OCI-LY7 (cell line): ENCODE results near the gene INS. TPM values are rescaled to one million over a fixed set of nuclear protein-coding genes. Genes with fewer than 3 reads are reported as not detected.

Source experiments
- BruUV-seq: library from RNA; stranded (reverse); fragments of 400-500 nt; replicated peaks from 2 replicates; lab custom pipeline; 2021; lab: Mats Ljungman, UMichigan
- CTCF ChIA-PET: fragments of 300-600 bp; sonication (Branson Sonifier 250); formaldehyde crosslinking; loops from one replicate; lab custom pipeline; 2022; ENCODE audit warnings: antibody characterized with exemption; ENCODE audit not compliant: unreplicated experiment; lab: Charles Lee
- POLR2A ChIA-PET: fragments of 300-600 bp; sonication (Branson Sonifier 250); formaldehyde crosslinking; loops from one replicate; lab custom pipeline; 2022; ENCODE audit warnings: antibody characterized with exemption; lab: Charles Lee
- DNase-seq: peaks from one replicate; pipeline ENCODE4 v3.0.0-alpha.2; 2015; ENCODE audit warnings: low spot score
- H2AFZ ChIP-seq: fragments of 200-600 bp; sonication (generic), shearing (Covaris generic); 2 replicates; pipeline ENCODE4 v1.6.1; 2014; ENCODE audit warnings: mild to moderate bottlenecking, antibody characterized with exemption, low read length, moderate library complexity
- H3K27ac ChIP-seq: fragments of 200-600 bp; sonication (generic); 2 replicates; pipeline ENCODE4 v1.5.1; 2014; ENCODE audit warnings: mixed run types, low read depth, mild to moderate bottlenecking, moderate library complexity, low read length, inconsistent platforms; ENCODE audit not compliant: poor library complexity, severe bottlenecking
- H3K36me3 ChIP-seq: fragments of 200-600 bp; sonication (generic); 2 replicates; pipeline ENCODE4 v1.6.1; 2014; ENCODE audit warnings: mild to moderate bottlenecking, antibody characterized with exemption, low read length, moderate library complexity, mixed read lengths; ENCODE audit not compliant: insufficient read depth
- H3K4me1 ChIP-seq: fragments of 200-600 bp; sonication (generic); 2 replicates; pipeline ENCODE4 v1.5.1; 2014; ENCODE audit warnings: mild to moderate bottlenecking, low read length; ENCODE audit not compliant: insufficient read depth, poor library complexity, severe bottlenecking
- H3K4me2 ChIP-seq: fragments of 200-600 bp; sonication (generic); 2 replicates; pipeline ENCODE4 v1.6.1; 2014; ENCODE audit warnings: mild to moderate bottlenecking, low read length
- H3K4me3 ChIP-seq: fragments of 200-600 bp; sonication (generic); 2 replicates; pipeline ENCODE4 v1.5.1; 2014; ENCODE audit warnings: mild to moderate bottlenecking, low read depth, low read length; ENCODE audit not compliant: poor library complexity, severe bottlenecking
- H3K79me2 ChIP-seq: fragments of 200-600 bp; sonication (generic); 2 replicates; pipeline ENCODE4 v1.6.1; 2016; ENCODE audit warnings: low read depth, mild to moderate bottlenecking, low read length, moderate library complexity, mixed read lengths; ENCODE audit not compliant: insufficient read depth
- H3K9me2 ChIP-seq: fragments of 200-600 bp; sonication (generic); 2 replicates; pipeline ENCODE4 v1.6.1; 2016; ENCODE audit warnings: mild to moderate bottlenecking, low read length, mixed read lengths; ENCODE audit not compliant: insufficient read depth
- H3K9me3 ChIP-seq: fragments of 200-600 bp; sonication (generic); 2 replicates; pipeline ENCODE4 v1.6.1; 2014; ENCODE audit warnings: mild to moderate bottlenecking, mixed run types, low read length, mixed read lengths
- H4K20me1 ChIP-seq: fragments of 200-600 bp; sonication (generic); 2 replicates; pipeline ENCODE4 v1.6.1; 2014; ENCODE audit warnings: mild to moderate bottlenecking, antibody characterized with exemption, low read length, moderate library complexity, mixed read lengths; ENCODE audit not compliant: insufficient read depth
- CTCF ChIP-seq: fragments of 200-600 bp; sonication (generic); conservative IDR thresholded peaks from 2 replicates; pipeline ENCODE4 v1.5.1; 2014; ENCODE audit warnings: mild to moderate bottlenecking, antibody characterized with exemption, low read length, moderate library complexity, mixed read lengths
- EZH2phosphoT487 ChIP-seq: fragments of 200-600 bp; sonication (generic); IDR thresholded peaks from 2 replicates; pipeline ENCODE4 v1.6.1; 2018; ENCODE audit warnings: low read depth, borderline replicate concordance, mild to moderate bottlenecking, mixed run types, antibody characterized with exemption, low read length, moderate library complexity, mixed read lengths
- intact Hi-C: fragments of 100-400 bp; cut with micrococcal nuclease; formaldehyde crosslinking; loops from one replicate; pipeline ENCODE4 v1.10.0; 2022; ENCODE audit not compliant: unreplicated experiment
- total RNA-seq, 2 experiments: library from RNA; depleted of rRNA in 1 of 2; stranded (reverse); fragments of >200 nt in 1 of 2; shearing (Covaris generic) in 1 of 2; gene quantifications; 2 replicates each; pipeline ENCODE4 v1.2.3, GENCODE V29; 2014 to 2022

Gene INS
- total RNA-seq, 2 experiments from 2014 or later: not detected

GRCh38 chr11:2169626-2170570, 8.9 kb upstream of the INS start:
- no peaks in the 10 kb centered on the region for H3K79me2 ChIP-seq
- intact Hi-C loops: loop anchor here (5.0 kb wide), 1 partner anchor 463 kb away; no protein-coding TSS in a partner anchor
- H3K9me3 ChIP-seq: no peaks in the 10 kb centered on the region
- ChIA-PET POLR2A (no interaction called here), CTCF (no interaction called here)
- no peaks in the 10 kb centered on the region for H3K4me1 ChIP-seq
- no peak overlapping the region for H3K4me2 ChIP-seq
- no peak for TF ChIP-seq EZH2phosphoT487
- TF ChIP-seq CTCF: no peak
- no peak for DNase-seq
- H3K9me2 ChIP-seq: no peaks in the 10 kb centered on the region
- H3K27ac ChIP-seq: no peak overlapping the region
- no peak overlapping the region for H2AFZ ChIP-seq
- BruUV-seq: no TSS peak
- no peak overlapping the region for H3K4me3 ChIP-seq
- H4K20me1 ChIP-seq: no peaks in the 10 kb centered on the region
- H3K36me3 ChIP-seq: no peaks in the 10 kb centered on the region

- intact Hi-C loops: no loop called here
- TF ChIP-seq EZH2phosphoT487 (no peak), CTCF (no peak)
- Histone ChIP-seq H3K4me3 (no peak overlapping the region), H2AFZ (no peak overlapping the region), H3K9me2 (no peaks in the 10 kb centered on the region), H3K9me3 (no peaks in the 10 kb centered on the region), H3K36me3 (no peaks in the 10 kb centered on the region), H3K27ac (no peak overlapping the region), H3K4me1 (no peaks in the 10 kb centered on the region), H4K20me1 (no peaks in the 10 kb centered on the region), H3K79me2 (no peaks in the 10 kb centered on the region), H3K4me2 (no peak overlapping the region)
- ChIA-PET POLR2A (no interaction called here), CTCF (no interaction called here)
- DNase-seq: no peak
- BruUV-seq: no TSS peak
Measured at GRCh38 chr11:2169005-2169378, 8.0 kb upstream of the INS start.
